IPS-20b (cell line): ENCODE measurements around the gene RSU1.

ENCODE experiments used
- H3K27ac ChIP-seq: one replicate; pipeline ENCODE4 v1.5.1; 2013; ENCODE audit warnings: low read length
- H3K27me3 ChIP-seq: 2 replicates; pipeline ENCODE4 v1.6.1; 2013; ENCODE audit warnings: mild to moderate bottlenecking, low read length, inconsistent platforms; ENCODE audit not compliant: insufficient read depth
- H3K36me3 ChIP-seq: 2 replicates; pipeline ENCODE4 v1.6.1; 2013; ENCODE audit warnings: low read depth, mild to moderate bottlenecking, inconsistent platforms, low read length, moderate library complexity; ENCODE audit not compliant: insufficient read depth
- H3K4me1 ChIP-seq: 2 replicates; pipeline ENCODE4 v1.6.1; 2013; ENCODE audit warnings: mild to moderate bottlenecking, control low read depth, inconsistent platforms, low read length, moderate library complexity; ENCODE audit not compliant: insufficient read depth
- H3K4me3 ChIP-seq: 2 replicates; pipeline ENCODE4 v1.5.1; 2013; ENCODE audit warnings: mild to moderate bottlenecking, low read length, inconsistent platforms
- H3K9ac ChIP-seq: 2 replicates; pipeline ENCODE4 v1.6.1; 2013; ENCODE audit warnings: low read depth, mild to moderate bottlenecking, inconsistent platforms, low read length, moderate library complexity
- H3K9me3 ChIP-seq: 2 replicates; pipeline ENCODE4 v1.6.1; 2013; ENCODE audit warnings: mild to moderate bottlenecking, low read depth, low read length, inconsistent platforms; ENCODE audit not compliant: insufficient read depth

Gene RSU1

DNA sequence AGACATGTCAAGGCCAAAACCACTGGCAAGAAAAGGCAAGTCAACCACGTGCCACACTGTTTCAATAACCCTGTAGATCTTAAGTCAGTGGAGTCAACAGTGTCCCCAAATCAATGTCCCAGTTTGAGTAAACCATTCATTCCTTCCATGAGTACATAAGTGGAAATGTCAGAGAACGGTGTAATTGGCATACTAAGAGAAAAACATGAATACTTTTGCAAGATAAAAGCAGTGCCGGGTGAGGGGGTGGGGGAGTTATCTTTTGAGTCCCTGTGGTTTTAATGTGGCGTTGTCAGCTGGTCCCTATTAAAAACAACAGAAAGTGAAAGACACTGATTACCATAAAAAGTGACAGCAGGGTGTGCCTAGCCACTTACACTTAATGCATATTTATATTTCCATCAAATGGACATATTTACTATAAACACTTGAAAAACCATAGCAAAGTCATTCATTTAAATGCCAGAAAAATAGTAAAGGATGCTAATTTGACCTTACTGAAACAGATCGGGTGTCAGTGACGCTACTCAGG is 37.8 kb downstream of the RSU1 start:
- H3K36me3 ChIP-seq, result no peaks in the 10 kb centered on the region
- H3K9me3 ChIP-seq, result no peaks in the 10 kb centered on the region
- peaks cover 11% of the 10 kb centered on the region for H3K4me1 ChIP-seq
- no peak overlapping the region for H3K4me3 ChIP-seq
- H3K27me3 ChIP-seq, result no peaks in the 10 kb centered on the region
- no peak overlapping the region for H3K9ac ChIP-seq
- H3K27ac ChIP-seq, result no peak overlapping the region

GRCh38 chr10:16777473-16778370 is 39.5 kb downstream of the RSU1 start:
- no peaks in the 10 kb centered on the region for H3K27me3 ChIP-seq
- H3K4me3 ChIP-seq, result no peak overlapping the region
- H3K9ac ChIP-seq, result no peak overlapping the region
- H3K4me1 ChIP-seq, result peaks cover 11% of the 10 kb centered on the region
- no peaks in the 10 kb centered on the region for H3K9me3 ChIP-seq
- H3K36me3 ChIP-seq, result no peaks in the 10 kb centered on the region
- H3K27ac ChIP-seq, result no peak overlapping the region

GRCh38 chr10:16776896-16777295 is 40.3 kb downstream of the RSU1 start:
- no peaks in the 10 kb centered on the region for H3K9me3 ChIP-seq
- H3K4me1 ChIP-seq, result peaks cover 11% of the 10 kb centered on the region
- H3K27me3 ChIP-seq, result no peaks in the 10 kb centered on the region
- H3K4me3 ChIP-seq, result no peak overlapping the region
- H3K9ac ChIP-seq, result no peak overlapping the region
- no peak overlapping the region for H3K27ac ChIP-seq
- H3K36me3 ChIP-seq, result no peaks in the 10 kb centered on the region

DNA sequence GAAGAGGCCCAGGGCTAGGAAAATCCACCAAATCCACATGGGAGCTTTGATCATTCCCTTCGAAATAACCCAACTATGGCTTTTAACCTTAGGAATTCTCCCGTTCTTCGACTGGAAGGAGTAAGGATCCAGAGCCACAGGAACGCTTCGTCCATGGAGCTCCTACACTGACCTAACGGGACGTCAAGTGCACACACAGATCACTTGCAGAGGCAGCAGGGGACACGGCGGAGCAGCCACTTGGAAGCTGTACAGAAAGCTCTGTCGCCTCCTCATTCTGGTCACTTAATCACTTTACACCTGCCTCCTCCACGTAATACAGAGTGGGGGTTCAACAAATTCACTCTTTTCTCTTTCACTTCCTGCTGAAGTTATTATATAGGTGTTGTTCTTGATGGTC is 43.9 kb downstream of the RSU1 start:
- Histone ChIP-seq H3K9ac (no peak overlapping the region), H3K4me1 (no peaks in the 10 kb centered on the region), H3K27me3 (no peaks in the 10 kb centered on the region), H3K27ac (no peak overlapping the region), H3K36me3 (no peaks in the 10 kb centered on the region), H3K9me3 (no peaks in the 10 kb centered on the region), H3K4me3 (no peak overlapping the region)

DNA sequence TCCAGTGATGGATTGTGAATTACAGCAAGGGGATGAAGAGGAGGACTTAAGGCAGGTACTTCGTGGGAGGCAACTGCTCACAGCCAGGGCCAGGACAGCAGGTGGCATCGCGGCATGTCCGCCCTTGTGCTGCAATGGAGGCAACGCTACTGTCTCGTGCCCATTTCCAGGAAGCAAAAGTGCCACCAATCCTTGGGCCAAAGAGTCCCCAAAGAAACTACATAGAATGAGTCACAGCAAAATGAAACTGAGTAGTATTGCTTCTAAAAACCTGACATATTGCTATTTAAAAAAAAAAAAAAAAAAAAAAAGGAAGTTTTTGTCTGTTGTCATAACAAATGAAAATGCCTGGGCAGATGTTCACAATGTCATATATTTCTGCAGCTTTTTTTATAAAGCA is 46.6 kb downstream of the RSU1 start:
- no peak overlapping the region for H3K27ac ChIP-seq
- H3K9me3 ChIP-seq, result no peaks in the 10 kb centered on the region

DNA sequence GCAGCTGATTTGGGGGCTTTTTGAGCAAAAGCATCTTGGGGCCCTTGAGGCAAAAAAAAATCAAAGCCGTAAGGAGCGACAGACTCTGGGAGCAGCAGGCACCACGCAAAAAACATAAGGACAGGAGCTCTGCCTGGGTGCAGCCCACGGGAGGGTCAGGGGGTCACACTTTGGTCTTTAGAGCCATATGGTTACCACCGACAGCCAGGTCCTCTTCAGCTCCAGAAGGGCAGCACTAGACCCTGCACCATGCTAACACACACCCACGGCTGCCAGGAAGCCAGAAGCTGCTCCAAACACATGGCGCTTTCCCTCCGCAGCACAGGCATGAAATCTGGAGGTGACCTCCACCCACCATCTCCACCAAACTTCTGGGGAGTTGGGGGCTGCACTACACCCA is 47.1 kb downstream of the RSU1 start:
- no peaks in the 10 kb centered on the region for H3K9me3 ChIP-seq
- no peaks in the 10 kb centered on the region for H3K4me1 ChIP-seq
- no peaks in the 10 kb centered on the region for H3K27me3 ChIP-seq
- H3K9ac ChIP-seq, result no peak overlapping the region
- H3K4me3 ChIP-seq, result no peak overlapping the region
- no peak overlapping the region for H3K27ac ChIP-seq
- no peaks in the 10 kb centered on the region for H3K36me3 ChIP-seq

More for the DNA sequence above, 46.6 kb downstream of the RSU1 start:
- Histone ChIP-seq H3K4me3 (no peak overlapping the region), H3K36me3 (no peaks in the 10 kb centered on the region), H3K4me1 (no peaks in the 10 kb centered on the region), H3K27me3 (no peaks in the 10 kb centered on the region), H3K9ac (no peak overlapping the region)

DNA sequence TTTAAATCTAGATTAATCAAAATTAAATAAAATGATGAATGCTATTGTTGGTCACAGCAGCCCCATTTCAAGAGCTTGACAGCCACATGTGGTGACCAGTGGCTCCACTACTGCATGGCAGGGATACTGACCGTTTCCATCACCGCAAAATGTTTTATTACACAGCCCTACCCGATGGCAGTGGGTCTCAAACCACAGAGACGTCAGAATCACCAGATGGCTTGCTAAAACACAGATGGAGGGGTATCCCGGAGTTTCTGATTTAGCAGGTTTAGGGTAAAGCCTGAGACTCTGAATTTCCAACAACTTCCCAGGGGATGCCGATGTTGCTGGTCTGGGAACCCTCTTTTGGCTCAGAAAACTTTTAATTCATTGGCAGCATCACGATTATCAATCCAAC is 47.9 kb downstream of the RSU1 start:
- H3K9me3 ChIP-seq, result no peaks in the 10 kb centered on the region
- no peak overlapping the region for H3K9ac ChIP-seq
- no peaks in the 10 kb centered on the region for H3K4me1 ChIP-seq
- no peaks in the 10 kb centered on the region for H3K27me3 ChIP-seq
- no peak overlapping the region for H3K4me3 ChIP-seq
- no peaks in the 10 kb centered on the region for H3K36me3 ChIP-seq
- H3K27ac ChIP-seq, result no peak overlapping the region

- Histone ChIP-seq H3K27me3 (no peaks in the 10 kb centered on the region), H3K27ac (no peak overlapping the region), H3K36me3 (no peaks in the 10 kb centered on the region), H3K9me3 (no peaks in the 10 kb centered on the region), H3K4me3 (no peak overlapping the region), H3K9ac (no peak overlapping the region), H3K4me1 (no peaks in the 10 kb centered on the region)
Observed at GRCh38 chr10:16768702-16769101, 48.5 kb downstream of the RSU1 start.

GRCh38 chr10:16765509-16766375 is 51.5 kb downstream of the RSU1 start:
- Histone ChIP-seq H3K27me3 (no peaks in the 10 kb centered on the region), H3K4me3 (no peak overlapping the region), H3K36me3 (no peaks in the 10 kb centered on the region), H3K9ac (no peak overlapping the region), H3K27ac (no peak overlapping the region), H3K9me3 (no peaks in the 10 kb centered on the region), H3K4me1 (no peaks in the 10 kb centered on the region)

- Histone ChIP-seq H3K27me3 (no peaks in the 10 kb centered on the region), H3K9me3 (no peaks in the 10 kb centered on the region), H3K4me3 (no peak overlapping the region), H3K36me3 (no peaks in the 10 kb centered on the region), H3K27ac (no peak overlapping the region), H3K9ac (no peak overlapping the region), H3K4me1 (no peaks in the 10 kb centered on the region)
Observed at GRCh38 chr10:16761300-16761699, 55.9 kb downstream of the RSU1 start.

GRCh38 chr10:16756561-16757221 is 60.5 kb downstream of the RSU1 start:
- Histone ChIP-seq H3K9ac (no peak overlapping the region), H3K27me3 (no peaks in the 10 kb centered on the region), H3K4me3 (no peak overlapping the region), H3K9me3 (no peaks in the 10 kb centered on the region), H3K36me3 (peaks cover 9% of the 10 kb centered on the region; the same call in 1 of the 2 replicates), H3K4me1 (no peaks in the 10 kb centered on the region), H3K27ac (no peak overlapping the region)
